A673 (cell line): ENCODE measurements around the gene HTR2B. TPM values are rescaled to one million over a fixed set of nuclear protein-coding genes. Genes with fewer than 3 reads are reported as not detected.

Experiments used
- BruUV-seq: library from RNA; stranded (reverse); fragments of 400-500 nt; replicated peaks from 2 replicates; lab custom pipeline; 2021; lab: Mats Ljungman, UMichigan
- CTCF ChIA-PET: fragments of 300-600 bp; sonication (Branson Sonifier 250); formaldehyde crosslinking; loops from one replicate; lab custom pipeline; 2022; ENCODE audit warnings: antibody characterized with exemption; lab: Charles Lee
- POLR2A ChIA-PET: fragments of 300-600 bp; sonication (Branson Sonifier 250); formaldehyde crosslinking; loops from one replicate; lab custom pipeline; 2022; ENCODE audit warnings: antibody characterized with exemption; ENCODE audit not compliant: low non-redundant PET; lab: Charles Lee
- DNase-seq: peaks from one replicate; pipeline ENCODE4 v3.0.0-alpha.2; 2015; ENCODE audit warnings: low spot score
- H3K27ac ChIP-seq: fragments of 200-600 bp; sonication (generic); 2 replicates; pipeline ENCODE4 v1.5.1; 2016; ENCODE audit warnings: mixed run types, low read depth, mild to moderate bottlenecking, mixed read lengths, antibody characterized with exemption, low read length; ENCODE audit not compliant: poor library complexity, severe bottlenecking
- H3K27me3 ChIP-seq: fragments of 200-600 bp; sonication (generic); replicated peaks from 2 replicates; pipeline ENCODE4 v1.6.1; 2017; ENCODE audit warnings: mixed run types, low read depth, mild to moderate bottlenecking, mixed read lengths, antibody characterized with exemption, low read length; ENCODE audit not compliant: insufficient read depth, poor library complexity
- H3K36me3 ChIP-seq: fragments of 200-600 bp; sonication (generic); 2 replicates; pipeline ENCODE4 v1.6.1; 2016; ENCODE audit warnings: mixed run types, mild to moderate bottlenecking, mixed read lengths, antibody characterized with exemption, low read length; ENCODE audit not compliant: insufficient read depth, poor library complexity, severe bottlenecking
- H3K4me1 ChIP-seq: fragments of 200-600 bp; sonication (generic); 2 replicates; pipeline ENCODE4 v1.6.1; 2017; ENCODE audit warnings: mixed run types, mild to moderate bottlenecking, mixed read lengths, antibody characterized with exemption, low read length; ENCODE audit not compliant: insufficient read depth, poor library complexity, severe bottlenecking
- H3K4me3 ChIP-seq: fragments of 200-600 bp; sonication (generic); 2 replicates; pipeline ENCODE4 v1.5.1; 2016; ENCODE audit warnings: low read depth, mixed run types, mild to moderate bottlenecking, mixed read lengths, low read length; ENCODE audit not compliant: poor library complexity, severe bottlenecking
- H3K9me3 ChIP-seq: fragments of 200-600 bp; sonication (generic); 2 replicates; pipeline ENCODE4 v1.6.1; 2016; ENCODE audit warnings: mixed run types, low read depth, mild to moderate bottlenecking, mixed read lengths, antibody characterized with exemption, low read length; ENCODE audit not compliant: poor library complexity, severe bottlenecking
- CTCF ChIP-seq: fragments of 300-800, 200-600 bp; sonication (generic); conservative IDR thresholded peaks from 2 replicates; pipeline ENCODE4 v1.5.1; 2017; ENCODE audit warnings: low read depth, mild to moderate bottlenecking, antibody characterized with exemption, low read length, moderate library complexity, mixed read lengths
- EZH2 ChIP-seq: fragments of 200-600 bp; sonication (generic); IDR thresholded peaks from 2 replicates; pipeline ENCODE4 v1.6.1; 2017; ENCODE audit warnings: borderline replicate concordance, low read depth, mild to moderate bottlenecking, mixed read lengths, antibody characterized with exemption, low read length; ENCODE audit not compliant: poor library complexity, severe bottlenecking
- intact Hi-C: fragments of 100-400 bp; cut with micrococcal nuclease; formaldehyde crosslinking; loops from one replicate; pipeline ENCODE4 v1.10.0; 2022; ENCODE audit not compliant: unreplicated experiment
- total RNA-seq: library from RNA; stranded (reverse); gene quantifications from 2 replicates; pipeline ENCODE4 v1.2.3, GENCODE V29; 2021

Gene HTR2B
- total RNA-seq, 1 experiment from 2014 or later, result not detected

- BruUV-seq, result no TSS peak
- TF ChIP-seq CTCF (no peak), EZH2 (no peak)
- Histone ChIP-seq H3K27ac (peak overlapping the region; percentile 55), H3K27me3 (no peaks in the 10 kb centered on the region), H3K36me3 (peaks cover 70% of the 10 kb centered on the region), H3K4me3 (no peak overlapping the region), H3K4me1 (peaks cover 14% of the 10 kb centered on the region), H3K9me3 (no peaks in the 10 kb centered on the region)
- intact Hi-C loops, result no loop called here
- ChIA-PET POLR2A (no interaction called here), CTCF (no interaction called here)
- DNase-seq, result no peak
Observed at GRCh38 chr2:231167745-231168459, 43.1 kb upstream of the HTR2B start.

GRCh38 chr2:231163414-231164095 lies 38.7 kb upstream of the HTR2B start:
- H3K27me3 ChIP-seq, result no peaks in the 10 kb centered on the region
- no peak overlapping the region for H3K27ac ChIP-seq
- TF ChIP-seq EZH2 (no peak), CTCF (no peak)
- H3K4me1 ChIP-seq, result peaks cover 2% of the 10 kb centered on the region
- ChIA-PET POLR2A (no interaction called here), CTCF (no interaction called here)
- H3K4me3 ChIP-seq, result no peak overlapping the region
- peaks cover 58% of the 10 kb centered on the region for H3K36me3 ChIP-seq
- no peak for DNase-seq
- H3K9me3 ChIP-seq, result no peaks in the 10 kb centered on the region
- no TSS peak for BruUV-seq
- intact Hi-C loops, result no loop called here

DNA sequence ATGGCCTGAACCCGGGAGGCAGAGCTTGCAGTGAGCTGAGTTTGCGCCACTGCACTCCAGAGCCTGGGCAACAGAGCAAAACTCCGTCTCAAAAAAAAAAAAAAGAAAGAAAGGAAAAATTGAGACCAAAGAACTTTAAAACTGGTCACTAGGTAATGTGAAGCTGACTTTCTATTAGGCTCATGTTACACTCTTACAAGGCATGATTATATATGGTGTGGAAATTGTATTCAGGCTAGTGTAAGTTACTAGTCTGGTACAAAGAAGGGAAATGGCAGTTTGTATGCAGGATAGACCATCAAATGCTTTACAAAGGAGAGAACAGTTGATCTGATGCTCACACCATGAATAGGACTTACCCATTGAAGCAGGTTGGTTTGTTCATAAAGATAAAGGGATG lies 38.2 kb upstream of the HTR2B start:
- BruUV-seq, result no TSS peak
- POLR2A ChIA-PET, result no interaction called here

More for the DNA sequence above, 38.2 kb upstream of the HTR2B start:
- TF ChIP-seq CTCF, result no peak
- TF ChIP-seq EZH2, result no peak
- peaks cover 56% of the 10 kb centered on the region for H3K36me3 ChIP-seq
- H3K4me1 ChIP-seq, result no peaks in the 10 kb centered on the region
- no peaks in the 10 kb centered on the region for H3K9me3 ChIP-seq
- CTCF ChIA-PET, result no interaction called here
- intact Hi-C loops, result no loop called here
- DNase-seq, result no peak
- H3K27me3 ChIP-seq, result no peaks in the 10 kb centered on the region
- H3K27ac ChIP-seq, result no peak overlapping the region
- H3K4me3 ChIP-seq, result no peak overlapping the region
